Panc1 (cell line): ENCODE results near the gene SLC1A3.

Experiments
- CTCF ChIP-seq: fragments of 450-650 bp; IDR thresholded peaks from 2 replicates; pipeline ENCODE4 v1.5.1; 2017; ENCODE audit warnings: mild to moderate bottlenecking
- POLR2AphosphoS5 ChIP-seq: IDR thresholded peaks from 2 replicates; pipeline ENCODE4 v1.6.1; 2012; ENCODE audit warnings: mild to moderate bottlenecking, low read depth, low read length, moderate library complexity

- TF ChIP-seq CTCF: no peak
- no peak for TF ChIP-seq POLR2AphosphoS5
Measured at GRCh38 chr5:36651761-36652685, 45.6 kb downstream of the SLC1A3 start.
